ENCODE results near the gene NARF.
"Not testable (repeated sequence)": the region's sequence is repeated elsewhere in the genome, so short reads cannot be mapped to it uniquely, and the experiment has no call there.

NARF gene

DNA sequence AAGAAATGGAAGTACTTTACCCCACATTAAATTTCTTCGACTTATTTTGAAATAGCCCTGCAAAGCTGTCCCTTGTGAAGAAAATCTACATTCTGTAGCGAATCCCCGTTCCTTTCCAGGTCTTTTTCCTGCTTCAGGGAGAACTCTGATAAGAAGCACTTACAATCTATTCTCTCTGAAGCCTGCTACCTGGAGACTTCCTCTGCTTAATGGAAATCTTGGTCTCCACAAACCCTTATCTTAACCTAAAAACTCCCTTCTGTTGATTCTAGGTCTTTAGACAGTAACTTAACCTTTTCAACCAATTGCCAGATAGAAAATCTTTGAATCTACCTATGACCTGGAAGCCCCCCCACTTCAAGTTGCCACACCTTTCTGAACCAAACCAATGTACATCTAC lies 6.4 kb upstream of the NARF start:
- TF ChIP-seq, protein P1, sequence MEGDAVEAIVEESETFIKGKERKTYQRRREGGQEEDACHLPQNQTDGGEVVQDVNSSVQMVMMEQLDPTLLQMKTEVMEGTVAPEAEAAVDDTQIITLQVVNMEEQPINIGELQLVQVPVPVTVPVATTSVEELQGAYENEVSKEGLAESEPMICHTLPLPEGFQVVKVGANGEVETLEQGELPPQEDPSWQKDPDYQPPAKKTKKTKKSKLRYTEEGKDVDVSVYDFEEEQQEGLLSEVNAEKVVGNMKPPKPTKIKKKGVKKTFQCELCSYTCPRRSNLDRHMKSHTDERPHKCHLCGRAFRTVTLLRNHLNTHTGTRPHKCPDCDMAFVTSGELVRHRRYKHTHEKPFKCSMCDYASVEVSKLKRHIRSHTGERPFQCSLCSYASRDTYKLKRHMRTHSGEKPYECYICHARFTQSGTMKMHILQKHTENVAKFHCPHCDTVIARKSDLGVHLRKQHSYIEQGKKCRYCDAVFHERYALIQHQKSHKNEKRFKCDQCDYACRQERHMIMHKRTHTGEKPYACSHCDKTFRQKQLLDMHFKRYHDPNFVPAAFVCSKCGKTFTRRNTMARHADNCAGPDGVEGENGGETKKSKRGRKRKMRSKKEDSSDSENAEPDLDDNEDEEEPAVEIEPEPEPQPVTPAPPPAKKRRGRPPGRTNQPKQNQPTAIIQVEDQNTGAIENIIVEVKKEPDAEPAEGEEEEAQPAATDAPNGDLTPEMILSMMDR (IDR thresholded peaks at IDR 0.05; ENCODE audit: insufficient read depth, low read length, poor library complexity, severe bottlenecking), result no peak

DNA sequence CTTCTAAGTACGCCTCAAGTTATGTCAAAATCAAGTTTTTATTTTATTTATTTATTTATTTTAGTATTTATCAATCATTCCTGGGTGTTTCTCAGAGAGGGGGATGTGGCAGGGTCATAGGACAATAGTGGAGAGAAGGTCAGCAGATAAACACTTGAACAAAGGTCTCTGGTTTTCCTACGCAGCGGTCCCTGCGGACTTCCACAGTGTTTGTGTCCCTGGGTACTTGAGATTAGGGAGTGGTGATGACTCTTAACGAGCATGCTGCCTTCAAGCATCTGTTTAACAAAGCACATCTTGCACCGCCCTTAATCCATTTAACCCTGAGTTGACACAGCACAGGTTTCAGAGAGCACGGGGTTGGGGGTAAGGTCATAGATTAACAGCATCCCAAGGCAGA lies 5.4 kb upstream of the NARF start:
- not testable (repeated sequence) for H3K27me3 ChIP-seq (replicated peaks; ENCODE audit: control insufficient read depth, insufficient read depth, low read length); DNase-seq (ENCODE audit: extremely low read depth, insufficient read length); H3K36me3 ChIP-seq (ENCODE audit: control insufficient read depth, insufficient read depth, low read length); H3K4me3 ChIP-seq (replicated peaks; ENCODE audit: low read depth, low read length)

More for the DNA sequence above, 6.4 kb upstream of the NARF start:
- no peaks in the 10 kb centered on the region for H3K27me3 ChIP-seq (replicated peaks; ENCODE audit: control insufficient read depth, insufficient read depth, low read length)
- DNase-seq (ENCODE audit: extremely low read depth, insufficient read length), result no peak
- peaks cover 5% of the 10 kb centered on the region for H3K36me3 ChIP-seq (ENCODE audit: control insufficient read depth, insufficient read depth, low read length)
- no peak overlapping the region for H3K4me3 ChIP-seq (replicated peaks; ENCODE audit: low read depth, low read length)

DNA sequence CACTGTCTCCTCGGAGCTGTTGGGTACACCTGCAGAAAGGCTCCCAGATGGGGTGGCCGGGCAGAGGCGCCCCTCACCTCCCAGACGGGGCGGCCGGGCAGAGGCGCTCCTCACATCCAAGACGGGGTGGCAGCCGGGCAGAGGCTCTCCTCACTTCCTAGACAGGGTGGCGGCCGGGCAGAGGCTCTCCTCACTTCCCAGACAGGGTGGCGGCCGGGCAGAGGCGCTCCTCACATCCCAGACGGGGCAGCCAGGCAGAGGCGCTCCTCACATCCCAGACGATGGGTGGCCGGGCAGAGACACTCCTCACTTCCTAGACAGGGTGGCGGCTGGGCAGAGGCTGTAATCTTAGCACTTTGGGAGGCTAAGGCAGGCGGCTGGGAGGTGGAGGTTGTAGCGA lies 4.8 kb upstream of the NARF start:
- H3K27me3 ChIP-seq (replicated peaks; ENCODE audit: control insufficient read depth, insufficient read depth, low read length); H3K36me3 ChIP-seq (ENCODE audit: control insufficient read depth, insufficient read depth, low read length); H3K4me3 ChIP-seq (replicated peaks; ENCODE audit: low read depth, low read length); DNase-seq (ENCODE audit: extremely low read depth, insufficient read length): not testable (repeated sequence)

DNA sequence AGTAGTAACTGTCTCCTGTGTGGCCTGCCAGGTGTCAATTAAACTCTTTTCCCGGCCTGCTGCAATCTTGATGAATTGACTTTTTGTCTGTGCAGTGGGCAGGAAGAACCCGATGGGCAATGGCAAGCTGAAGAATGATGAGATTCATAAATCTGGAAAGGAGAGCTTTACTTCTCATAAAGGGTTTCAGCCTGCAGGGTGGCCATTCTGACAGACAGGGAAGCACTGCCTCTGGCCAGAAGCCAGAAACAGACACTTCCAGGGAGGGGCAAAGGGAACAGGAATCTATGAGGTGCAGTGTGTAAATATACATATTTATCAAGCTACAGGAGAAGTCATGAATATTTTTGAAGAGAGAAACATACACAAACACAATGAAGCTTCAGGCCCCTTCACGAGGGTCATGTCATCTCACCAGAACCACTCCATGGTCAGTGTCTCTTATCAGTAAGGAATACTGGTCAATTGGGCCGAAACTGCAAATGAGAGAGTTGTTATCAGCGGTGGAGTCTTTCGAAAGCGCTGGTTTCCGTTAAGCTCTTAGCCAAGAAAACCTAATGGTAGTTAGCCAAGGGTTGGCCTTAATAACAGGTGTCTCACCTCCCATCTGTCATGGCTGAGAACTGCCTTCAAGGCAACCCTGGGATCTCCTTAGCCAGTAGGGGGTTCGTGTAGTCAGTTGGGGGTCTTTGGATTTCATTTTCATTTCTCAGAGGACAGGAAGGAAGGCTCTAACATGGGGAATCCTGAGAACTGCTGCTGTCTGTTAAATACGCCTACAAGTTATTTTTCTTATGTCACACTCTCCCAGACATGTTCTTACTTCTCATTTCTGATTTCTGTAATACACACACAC lies 1.2 kb upstream of the NARF start:
- TF ChIP-seq, protein P1 (IDR thresholded peaks at IDR 0.05; ENCODE audit: insufficient read depth, low read length, poor library complexity, severe bottlenecking), result no peak
- Histone ChIP-seq H3K4me3 (replicated peaks; ENCODE audit: low read depth, low read length) (peak overlapping the region; percentile 92), H3K27me3 (replicated peaks; ENCODE audit: control insufficient read depth, insufficient read depth, low read length) (no peaks in the 10 kb centered on the region), H3K36me3 (ENCODE audit: control insufficient read depth, insufficient read depth, low read length) (peaks cover 8% of the 10 kb centered on the region)
- no peak for DNase-seq (ENCODE audit: extremely low read depth, insufficient read length)

DNA sequence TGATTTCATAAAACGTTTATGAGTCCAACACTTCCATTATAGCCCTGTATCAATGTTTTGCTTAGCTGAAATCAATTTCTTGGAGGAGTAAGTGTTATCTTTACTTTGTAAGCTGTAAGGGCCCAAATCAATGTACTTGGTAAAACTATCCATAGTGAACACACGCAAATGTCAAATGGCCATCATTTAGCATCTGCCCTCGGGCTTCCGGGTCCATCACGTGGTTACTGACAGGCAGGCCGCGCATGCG lies 687 bp upstream of the NARF start:
- no peaks in the 10 kb centered on the region for H3K27me3 ChIP-seq (replicated peaks; ENCODE audit: control insufficient read depth, insufficient read depth, low read length)
- H3K36me3 ChIP-seq (ENCODE audit: control insufficient read depth, insufficient read depth, low read length), result peaks cover 14% of the 10 kb centered on the region
- H3K4me3 ChIP-seq (replicated peaks; ENCODE audit: low read depth, low read length), result peak overlapping the region; percentile 92
- no peak for DNase-seq (ENCODE audit: extremely low read depth, insufficient read length)
- TF ChIP-seq, protein P1 (IDR thresholded peaks at IDR 0.05; ENCODE audit: insufficient read depth, low read length, poor library complexity, severe bottlenecking), result no peak

DNA sequence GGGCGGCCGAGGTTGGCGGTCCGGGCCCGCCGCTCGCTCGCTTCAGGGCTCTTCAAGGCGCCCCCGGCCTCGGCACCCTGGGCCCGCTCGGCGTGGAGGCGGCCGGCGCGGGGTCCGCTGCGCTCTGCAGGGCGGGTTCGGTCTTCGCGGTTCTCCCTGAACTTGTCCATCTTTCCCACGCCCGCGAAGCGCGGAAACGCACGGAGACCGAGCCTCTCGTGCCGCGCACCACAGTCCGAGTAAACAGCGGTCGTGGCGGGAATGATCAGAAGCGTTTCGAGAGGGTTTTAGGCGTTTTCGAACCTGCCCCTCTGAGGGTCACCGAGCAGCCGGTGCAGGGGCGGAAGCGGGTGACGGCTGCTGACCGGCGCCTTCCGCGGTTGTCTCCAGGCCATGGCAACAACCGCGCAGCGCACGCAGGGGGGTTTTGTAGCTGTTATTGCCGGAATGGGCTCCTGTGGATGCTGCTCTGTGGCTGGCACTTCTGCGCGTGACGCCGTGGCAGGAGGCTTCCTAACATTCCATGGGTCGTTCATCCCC lies 414 bp downstream of the NARF start:
- TF ChIP-seq, protein P1 (IDR thresholded peaks at IDR 0.05; ENCODE audit: insufficient read depth, low read length, poor library complexity, severe bottlenecking), result no peak
- peaks cover 22% of the 10 kb centered on the region for H3K36me3 ChIP-seq (ENCODE audit: control insufficient read depth, insufficient read depth, low read length)
- H3K27me3 ChIP-seq (replicated peaks; ENCODE audit: control insufficient read depth, insufficient read depth, low read length), result no peaks in the 10 kb centered on the region
- DNase-seq (ENCODE audit: extremely low read depth, insufficient read length), result peak; percentile 57
- H3K4me3 ChIP-seq (replicated peaks; ENCODE audit: low read depth, low read length), result peak overlapping the region; percentile 92

DNA sequence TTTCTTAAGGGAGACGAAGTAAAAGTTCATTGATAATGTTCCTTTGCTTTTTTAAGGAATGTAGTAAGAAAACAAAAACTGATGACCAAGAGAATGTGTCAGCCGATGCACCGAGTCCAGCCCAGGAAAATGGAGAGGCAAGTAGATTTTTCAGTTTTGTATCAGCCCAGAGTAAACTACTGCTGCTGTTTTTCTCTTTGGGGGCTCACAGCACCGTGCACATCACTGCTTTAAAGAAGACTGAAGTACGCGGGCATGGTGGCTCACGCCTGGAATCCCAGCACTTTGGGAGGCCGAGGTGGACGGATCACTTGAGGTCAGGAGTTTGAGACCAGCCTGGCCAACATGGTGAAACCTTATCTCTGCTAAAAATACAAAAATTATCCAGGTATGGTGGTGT lies 1.4 kb downstream of the NARF start:
- peaks cover 27% of the 10 kb centered on the region for H3K36me3 ChIP-seq (ENCODE audit: control insufficient read depth, insufficient read depth, low read length)
- H3K4me3 ChIP-seq (replicated peaks; ENCODE audit: low read depth, low read length); DNase-seq (ENCODE audit: extremely low read depth, insufficient read length); H3K27me3 ChIP-seq (replicated peaks; ENCODE audit: control insufficient read depth, insufficient read depth, low read length): not testable (repeated sequence)

All from GM06990 (cell line).